Activated T-helper 1 cell treated with anti-CD3 and anti-CD28 coated beads, Interleukin-12 subunit alpha, Interleukin-12 subunit beta, Interleukin-2, Interleukin-4 antibody, amounts not matched to agents 30 ng/mL and 10 ng/mL and 1 ng/mL, durations not matched to agents 14 hours and 24 hours and 36 hours (primary cell): ENCODE measurements around the gene C11orf68. TPM values are rescaled to one million over a fixed set of nuclear protein-coding genes. Genes with fewer than 3 reads are reported as not detected.
"Not testable (repeated sequence)": the region's sequence is repeated elsewhere in the genome, so short reads cannot be mapped to it uniquely, and the experiment has no call there.

Experiments
- DNase-seq: peaks from one replicate; pipeline ENCODE4 v3.0.0; 2021; ENCODE audit warnings: low spot score
- H3K27ac Mint-ChIP-seq: one replicate; pipeline ENCODE4 v1.8.0; 2021; ENCODE audit warnings: mild to moderate bottlenecking, mixed read lengths
- H3K27me3 Mint-ChIP-seq: one replicate; pipeline ENCODE4 v1.8.0; 2022; ENCODE audit warnings: mild to moderate bottlenecking, moderate library complexity, mixed read lengths; ENCODE audit not compliant: insufficient read depth
- H3K36me3 Mint-ChIP-seq: one replicate; pipeline ENCODE4 v1.8.0; 2021; ENCODE audit warnings: low read depth, mixed read lengths
- H3K4me1 Mint-ChIP-seq: one replicate; pipeline ENCODE4 v1.8.0; 2021; ENCODE audit warnings: low read depth, mixed read lengths
- H3K4me3 Mint-ChIP-seq: one replicate; pipeline ENCODE4 v1.8.0; 2021; ENCODE audit warnings: mild to moderate bottlenecking, moderate library complexity, mixed read lengths
- H3K9me3 Mint-ChIP-seq: one replicate; pipeline ENCODE4 v1.8.0; 2021; ENCODE audit warnings: mixed read lengths
- intact Hi-C: fragments of 100-400 bp; cut with micrococcal nuclease; formaldehyde crosslinking; loops from one replicate; pipeline ENCODE4 v1.15.1; 2024
- total RNA-seq: library from RNA; stranded (reverse); gene quantifications from 2 replicates; pipeline ENCODE4 v1.2.3, GENCODE V29; 2022

Gene C11orf68
- total RNA-seq, 1 donor from 2014 or later, result 21.4 TPM

DNA sequence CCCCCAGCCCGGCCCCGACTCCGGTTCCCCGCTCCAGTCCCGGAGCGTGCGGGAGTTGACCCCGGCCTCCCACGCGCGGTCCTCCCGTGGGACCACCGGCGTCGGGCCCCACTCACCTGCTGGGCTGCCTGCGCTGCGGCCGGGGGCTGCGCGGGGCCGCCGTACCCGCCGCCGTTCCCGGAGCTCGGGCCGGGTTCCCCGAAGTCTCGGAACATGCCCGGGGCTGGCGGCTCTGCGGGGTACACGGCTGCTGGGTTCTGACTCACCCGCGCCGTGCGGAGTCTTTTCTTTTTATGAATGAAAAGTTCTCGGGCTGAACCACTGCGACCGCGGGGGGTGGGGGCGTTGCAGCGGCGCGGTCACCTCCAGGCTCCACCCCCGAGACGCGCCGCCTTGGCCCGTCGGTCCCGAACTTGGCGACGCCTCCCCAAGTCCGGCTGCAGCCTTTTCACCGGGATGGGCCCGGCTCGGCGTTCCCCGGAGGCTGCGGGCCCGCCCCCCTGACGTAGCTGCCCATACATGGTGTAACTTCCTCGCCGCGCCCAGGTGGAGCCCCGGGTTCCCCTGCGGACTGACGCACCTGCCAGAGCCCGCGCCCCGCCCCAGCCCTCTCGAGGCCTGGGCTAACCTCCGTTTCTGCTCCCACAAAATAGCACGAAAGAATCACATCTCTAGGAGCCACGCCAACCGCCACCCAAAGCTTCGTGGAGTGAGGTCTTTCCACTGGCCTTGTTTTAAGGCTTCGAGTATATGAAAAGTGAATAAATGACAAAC, 18.6 kb downstream of the C11orf68 start, which contains the start of gene FOSL1:
Gene FOSL1 (minus strand): TSS at position 264 of the 774 bp plus-strand sequence. CDS start 49 bp downstream, at position 215.
- peak within 1 kb of the TSS; percentile 82 for H3K4me3 Mint-ChIP-seq
- H3K4me1 Mint-ChIP-seq, result peaks cover 23% of the 10 kb centered on the region
- H3K27me3 Mint-ChIP-seq, result peaks cover 9% of the 10 kb centered on the region
- no peaks in the 10 kb centered on the region for H3K9me3 Mint-ChIP-seq
- H3K27ac Mint-ChIP-seq, result peak within 1 kb of the TSS; percentile 67
- intact Hi-C loops, result loop anchor here (1.0 to 2.0 kb wide), 6 partner anchors 10 to 102 kb away; partner anchors contain the start of genes BANF1, C11orf68, CCDC85B and CFL1
- peaks cover 17% of the 10 kb centered on the region for H3K36me3 Mint-ChIP-seq
- peak; percentile 89 for DNase-seq

DNA sequence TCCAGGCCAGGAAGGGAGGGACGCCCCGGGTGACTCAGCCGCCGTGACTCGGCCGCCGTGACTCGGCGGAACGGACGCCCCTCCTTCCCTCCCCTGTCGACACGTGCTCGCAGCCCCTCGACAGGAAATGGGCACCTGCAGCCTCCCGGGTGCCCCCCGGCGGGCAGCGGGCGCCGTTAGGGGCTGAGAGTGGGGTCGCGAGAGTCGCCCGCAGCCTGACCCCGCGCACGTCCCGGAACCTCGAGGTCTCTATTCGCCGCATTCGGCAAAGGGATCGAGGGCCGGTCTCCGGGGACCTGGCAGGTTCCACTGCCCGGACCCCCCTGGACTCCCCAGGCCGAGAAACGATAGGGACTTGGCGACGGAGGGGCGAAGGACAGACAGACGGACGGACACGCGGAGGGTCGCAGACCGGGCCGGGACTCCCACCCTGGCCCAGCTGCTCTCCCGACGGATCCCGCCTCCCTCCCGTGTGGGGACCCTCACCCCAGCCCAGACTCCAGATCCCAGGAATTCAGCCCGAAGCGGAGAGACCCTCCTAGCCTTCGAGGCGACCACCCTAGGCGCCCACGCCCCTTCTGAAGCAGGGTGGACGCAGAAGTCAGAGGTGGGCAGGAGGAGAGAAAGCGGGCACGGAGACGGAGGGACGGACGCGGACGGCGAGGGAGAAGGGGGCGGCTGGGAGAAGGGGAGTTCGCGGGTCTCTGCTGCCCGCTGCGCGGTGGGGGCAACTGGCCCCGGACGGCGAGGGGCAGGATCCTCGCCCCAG, 19.3 kb downstream of the C11orf68 start:
- peaks cover 26% of the 10 kb centered on the region for H3K4me1 Mint-ChIP-seq
- H3K36me3 Mint-ChIP-seq, result peaks cover 20% of the 10 kb centered on the region
- peak overlapping the region; percentile 82 for H3K4me3 Mint-ChIP-seq

DNA sequence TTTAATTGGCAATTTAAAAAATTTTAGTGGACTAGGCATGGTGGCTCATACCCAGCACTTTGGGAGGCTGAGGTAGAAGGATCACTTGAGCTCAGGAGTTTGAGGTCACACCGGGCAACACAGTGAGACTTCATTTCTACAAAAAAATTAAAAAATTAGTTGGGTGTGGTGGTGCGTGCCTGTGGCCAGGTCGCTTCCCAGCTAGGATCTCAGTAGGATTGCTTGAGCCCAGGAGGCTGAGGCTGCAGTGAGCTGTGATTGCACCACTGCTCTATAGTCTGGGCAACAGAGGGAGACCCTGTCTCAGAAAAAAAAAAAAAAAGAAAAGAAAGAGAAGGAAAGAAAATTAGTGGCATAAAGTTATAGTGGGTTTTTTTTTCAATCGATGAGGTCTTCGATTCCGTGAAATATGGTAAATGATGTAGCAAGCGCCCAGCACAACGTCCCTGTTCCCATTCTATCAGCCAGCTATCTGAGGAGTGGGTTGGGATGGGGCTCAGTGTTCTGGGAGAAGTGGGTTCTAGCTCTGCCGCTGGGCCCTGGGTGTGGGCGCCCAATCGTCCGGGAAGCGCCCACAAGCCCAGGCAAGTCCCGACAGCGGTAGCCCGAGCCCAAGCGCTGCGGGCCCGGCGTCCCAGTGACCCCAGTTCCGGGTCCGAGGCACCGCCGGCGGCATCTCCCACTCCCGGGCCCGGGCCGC, 20.1 kb downstream of the C11orf68 start:
- Mint-ChIP-seq H3K4me1 (peaks cover 33% of the 10 kb centered on the region), H3K27ac (peak overlapping the region; percentile 82), H3K4me3 (peak overlapping the region; percentile 84), H3K36me3 (peaks cover 23% of the 10 kb centered on the region), H3K9me3 (no peaks in the 10 kb centered on the region), H3K27me3 (peaks cover 4% of the 10 kb centered on the region)
- intact Hi-C loops, result no loop called here
- no peak for DNase-seq

More for the DNA sequence above, 19.3 kb downstream of the C11orf68 start:
- Mint-ChIP-seq H3K27ac (peak overlapping the region; percentile 58), H3K9me3 (no peaks in the 10 kb centered on the region), H3K27me3 (peaks cover 8% of the 10 kb centered on the region)
- intact Hi-C loops, result loop anchor here (1.0 to 2.0 kb wide), 6 partner anchors 9 to 103 kb away; partner anchors contain the start of genes BANF1, C11orf68, CCDC85B and CFL1
- peak; percentile 57 for DNase-seq

DNA sequence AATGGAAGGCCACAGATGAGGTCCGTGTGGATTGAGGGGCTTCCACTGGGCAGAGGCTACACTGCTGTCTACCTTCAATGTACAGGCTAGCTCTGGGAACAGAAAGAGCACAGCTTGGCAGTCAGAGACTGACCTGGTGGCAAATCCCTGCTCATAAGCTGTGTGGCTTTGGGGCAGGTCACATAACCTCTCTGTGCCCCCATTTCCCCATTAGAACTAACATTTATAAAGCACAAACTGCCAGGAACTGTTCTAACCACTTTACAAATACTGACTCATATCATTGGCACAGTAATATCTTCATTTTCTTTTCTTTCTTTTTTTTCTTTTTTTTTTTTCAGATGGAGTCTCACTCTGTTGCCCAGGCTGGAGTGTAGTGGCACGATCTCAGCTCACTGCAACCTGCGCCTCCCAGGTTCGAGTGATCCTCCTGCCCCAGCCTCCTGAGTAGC, 21.8 kb downstream of the C11orf68 start:
- no peaks in the 10 kb centered on the region for H3K9me3 Mint-ChIP-seq
- H3K36me3 Mint-ChIP-seq, result peaks cover 31% of the 10 kb centered on the region
- H3K4me1 Mint-ChIP-seq, result peaks cover 45% of the 10 kb centered on the region
- no peaks in the 10 kb centered on the region for H3K27me3 Mint-ChIP-seq
- DNase-seq, result no peak
- H3K4me3 Mint-ChIP-seq, result peak overlapping the region; percentile 67
- H3K27ac Mint-ChIP-seq, result no peak overlapping the region
- intact Hi-C loops, result no loop called here

DNA sequence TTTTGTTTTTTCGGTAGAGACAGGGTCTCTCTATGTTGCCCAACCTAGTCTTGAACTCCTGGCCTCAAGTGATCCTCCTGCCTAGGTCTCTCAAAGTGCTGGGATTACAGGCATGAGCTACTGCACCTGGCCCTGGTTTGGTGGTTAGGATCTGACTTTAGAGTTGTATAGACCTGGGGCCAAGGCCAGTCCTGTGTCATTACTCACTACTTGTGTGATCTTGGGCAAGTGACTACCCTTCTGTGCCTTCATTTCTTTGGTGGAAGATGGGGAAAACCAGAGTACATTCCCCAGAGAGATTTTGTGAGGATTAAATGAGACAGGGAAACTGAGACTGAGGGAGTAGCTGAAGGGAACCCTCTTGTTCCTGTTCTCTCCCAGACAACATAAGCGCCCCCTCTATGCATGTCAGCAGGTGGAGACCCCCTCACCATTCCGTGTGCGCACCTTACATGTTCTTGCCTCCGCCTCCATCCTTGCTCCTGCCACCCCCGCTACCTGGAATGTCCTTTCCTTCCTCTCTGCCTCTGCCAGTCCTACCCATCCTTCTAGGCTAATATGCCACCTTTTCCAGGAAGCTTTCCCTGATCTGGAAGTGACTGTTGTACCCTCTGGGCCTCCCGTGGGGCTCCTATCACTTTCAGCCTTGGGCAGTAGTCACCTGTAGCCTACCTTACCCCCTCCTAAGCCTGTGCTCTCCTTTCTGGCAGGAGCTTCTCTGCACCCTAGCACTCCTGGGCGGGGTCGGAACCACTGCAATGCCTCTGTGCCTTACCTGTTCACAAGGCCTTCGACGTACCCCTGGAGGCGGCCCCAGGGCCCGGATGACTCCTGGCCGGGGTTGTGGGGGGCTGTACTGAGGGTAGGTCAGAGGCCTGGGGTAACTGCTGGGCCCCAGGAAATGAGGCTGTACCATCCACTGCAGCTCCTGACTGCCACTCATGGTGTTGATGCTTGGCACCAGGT, 22.5 kb downstream of the C11orf68 start:
- peak overlapping the region; percentile 43 for H3K27ac Mint-ChIP-seq
- H3K9me3 Mint-ChIP-seq, result no peaks in the 10 kb centered on the region
- H3K4me1 Mint-ChIP-seq, result peaks cover 44% of the 10 kb centered on the region
- H3K4me3 Mint-ChIP-seq, result no peak overlapping the region
- DNase-seq, result no peak
- no peaks in the 10 kb centered on the region for H3K27me3 Mint-ChIP-seq
- H3K36me3 Mint-ChIP-seq, result peaks cover 34% of the 10 kb centered on the region
- intact Hi-C loops, result no loop called here

DNA sequence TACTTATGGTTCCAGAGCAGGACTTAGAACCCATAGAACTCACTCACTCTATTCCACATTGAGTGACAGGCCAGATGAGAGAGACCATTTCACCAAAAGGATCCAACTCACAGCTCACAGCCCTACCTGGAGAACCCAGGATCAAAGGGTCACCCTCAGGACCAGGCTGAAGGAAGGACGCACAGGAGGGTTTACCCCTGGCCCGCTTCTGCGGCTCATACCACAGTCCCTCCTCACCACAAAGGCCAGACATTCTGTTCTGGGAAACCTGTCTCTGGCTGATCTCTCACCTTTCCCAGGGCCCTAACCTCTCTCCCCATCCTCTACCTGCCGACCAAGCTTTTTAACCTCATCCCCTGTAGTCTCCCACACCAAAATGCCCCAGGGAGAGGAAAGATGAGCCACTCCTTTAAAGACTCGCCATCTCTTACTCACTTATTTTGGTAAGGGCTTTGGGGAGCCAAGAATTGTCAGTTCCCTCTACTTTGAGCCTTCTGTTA, 23.3 kb downstream of the C11orf68 start:
- Mint-ChIP-seq H3K9me3 (no peaks in the 10 kb centered on the region), H3K27ac (peak overlapping the region; percentile 40), H3K4me3 (peak overlapping the region; percentile 71), H3K4me1 (peaks cover 44% of the 10 kb centered on the region), H3K36me3 (peaks cover 34% of the 10 kb centered on the region), H3K27me3 (no peaks in the 10 kb centered on the region)
- intact Hi-C loops, result no loop called here
- no peak for DNase-seq

DNA sequence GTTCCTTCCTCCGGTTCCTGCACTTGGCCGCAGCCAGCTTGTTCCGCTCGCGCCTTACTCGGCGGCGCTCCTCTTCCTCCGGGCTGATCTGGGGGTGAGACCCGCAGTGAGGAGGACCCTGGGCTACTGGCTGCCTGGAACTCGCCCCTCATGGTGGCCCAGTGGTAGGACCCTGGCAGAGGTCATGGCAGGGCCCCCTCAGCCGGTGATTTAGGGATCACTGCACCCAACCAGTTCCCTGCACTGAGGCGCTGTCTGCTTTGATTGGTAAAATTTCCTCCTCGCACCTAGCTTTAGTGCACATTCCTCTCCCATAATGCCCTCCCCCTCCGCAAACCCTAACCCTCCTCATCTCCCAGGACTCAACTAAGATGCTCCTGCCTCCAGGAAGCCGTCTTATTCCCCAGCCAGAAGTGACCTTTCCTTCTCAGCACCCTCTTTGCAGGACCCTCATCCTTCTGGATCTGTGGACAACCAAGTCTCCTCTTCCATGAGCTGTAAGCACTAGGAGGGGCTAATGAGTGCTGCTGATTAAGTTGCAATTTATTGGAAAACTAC, 24.7 kb downstream of the C11orf68 start:
- peak overlapping the region; percentile 84 for H3K27ac Mint-ChIP-seq
- DNase-seq, result no peak
- H3K27me3 Mint-ChIP-seq, result no peaks in the 10 kb centered on the region
- H3K36me3 Mint-ChIP-seq, result peaks cover 34% of the 10 kb centered on the region
- no peaks in the 10 kb centered on the region for H3K9me3 Mint-ChIP-seq
- peak overlapping the region; percentile 85 for H3K4me3 Mint-ChIP-seq
- peaks cover 57% of the 10 kb centered on the region for H3K4me1 Mint-ChIP-seq
- intact Hi-C loops, result loop anchor here (5.0 kb wide), 2 partner anchors 158 to 373 kb away; partner anchors contain the start of genes RAB1B and SF3B2

DNA sequence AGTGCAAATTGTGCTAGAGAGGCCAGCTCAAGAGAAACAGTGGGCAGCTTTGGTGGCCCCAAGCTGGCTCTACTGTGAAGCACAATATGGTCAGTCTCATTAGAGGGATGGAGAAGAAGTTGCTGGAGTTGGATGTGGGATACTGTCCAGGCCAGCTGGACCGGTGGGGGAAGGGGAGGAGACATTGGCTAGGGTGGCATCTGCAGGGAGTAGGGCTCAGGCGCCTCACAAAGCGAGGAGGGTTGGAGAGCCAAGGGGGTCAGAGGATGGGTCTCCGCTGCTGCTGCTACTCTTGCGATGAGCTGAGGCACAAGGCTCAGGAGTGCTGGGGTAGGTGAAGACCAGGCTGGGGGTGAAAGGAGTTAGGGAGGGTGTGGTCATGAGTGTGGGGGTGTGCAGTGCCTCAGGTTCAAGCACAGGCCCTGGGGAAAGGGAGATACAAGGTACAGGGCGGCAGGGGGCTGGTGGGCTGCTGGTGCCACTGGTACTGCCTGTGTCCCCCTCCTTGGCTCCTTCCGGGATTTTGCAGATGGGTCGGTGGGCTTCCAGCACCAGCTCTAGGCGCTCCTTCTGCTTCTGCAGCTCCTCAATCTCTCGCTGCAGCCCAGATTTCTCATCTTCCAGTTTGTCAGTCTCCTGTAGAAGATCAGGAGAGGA, 26.1 kb downstream of the C11orf68 start:
- no peak for DNase-seq
- Mint-ChIP-seq H3K36me3 (peaks cover 36% of the 10 kb centered on the region), H3K9me3 (no peaks in the 10 kb centered on the region), H3K4me3 (peak overlapping the region; percentile 85), H3K27me3 (no peaks in the 10 kb centered on the region), H3K4me1 (peaks cover 63% of the 10 kb centered on the region), H3K27ac (peak overlapping the region; percentile 86)
- intact Hi-C loops, result loop anchor here (5.0 kb wide), 2 partner anchors 160 to 375 kb away; partner anchors contain the start of genes RAB1B and SF3B2

DNA sequence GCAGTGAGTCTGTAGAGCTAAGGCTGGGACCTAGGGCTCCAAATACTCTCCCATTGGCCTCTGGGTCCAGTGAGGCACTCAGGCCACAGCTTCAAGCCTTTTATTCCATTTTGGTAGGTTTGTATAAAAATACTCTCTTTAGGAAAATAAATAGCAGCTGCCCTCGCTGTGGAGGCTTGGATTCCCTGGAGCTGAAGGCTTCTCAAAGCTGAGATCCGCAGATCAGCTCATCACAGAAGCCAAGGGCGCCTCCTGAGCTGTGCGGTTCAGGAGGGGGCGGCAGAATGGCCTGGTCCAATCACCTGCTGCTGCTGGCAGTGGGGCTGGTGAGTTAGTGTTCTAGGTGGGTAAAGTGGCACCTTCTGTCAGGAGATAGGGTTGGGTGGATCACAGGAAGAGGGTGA, 26.7 kb downstream of the C11orf68 start:
- intact Hi-C loops, result loop anchor here (5.0 kb wide), 2 partner anchors 160 to 375 kb away; partner anchors contain the start of genes RAB1B and SF3B2
- not testable (repeated sequence) for H3K9me3 Mint-ChIP-seq, H3K27me3 Mint-ChIP-seq, DNase-seq
- Mint-ChIP-seq H3K36me3 (peaks cover 32% of the 10 kb centered on the region), H3K27ac (peak overlapping the region; percentile 86), H3K4me3 (peak overlapping the region; percentile 85), H3K4me1 (peaks cover 63% of the 10 kb centered on the region)

DNA sequence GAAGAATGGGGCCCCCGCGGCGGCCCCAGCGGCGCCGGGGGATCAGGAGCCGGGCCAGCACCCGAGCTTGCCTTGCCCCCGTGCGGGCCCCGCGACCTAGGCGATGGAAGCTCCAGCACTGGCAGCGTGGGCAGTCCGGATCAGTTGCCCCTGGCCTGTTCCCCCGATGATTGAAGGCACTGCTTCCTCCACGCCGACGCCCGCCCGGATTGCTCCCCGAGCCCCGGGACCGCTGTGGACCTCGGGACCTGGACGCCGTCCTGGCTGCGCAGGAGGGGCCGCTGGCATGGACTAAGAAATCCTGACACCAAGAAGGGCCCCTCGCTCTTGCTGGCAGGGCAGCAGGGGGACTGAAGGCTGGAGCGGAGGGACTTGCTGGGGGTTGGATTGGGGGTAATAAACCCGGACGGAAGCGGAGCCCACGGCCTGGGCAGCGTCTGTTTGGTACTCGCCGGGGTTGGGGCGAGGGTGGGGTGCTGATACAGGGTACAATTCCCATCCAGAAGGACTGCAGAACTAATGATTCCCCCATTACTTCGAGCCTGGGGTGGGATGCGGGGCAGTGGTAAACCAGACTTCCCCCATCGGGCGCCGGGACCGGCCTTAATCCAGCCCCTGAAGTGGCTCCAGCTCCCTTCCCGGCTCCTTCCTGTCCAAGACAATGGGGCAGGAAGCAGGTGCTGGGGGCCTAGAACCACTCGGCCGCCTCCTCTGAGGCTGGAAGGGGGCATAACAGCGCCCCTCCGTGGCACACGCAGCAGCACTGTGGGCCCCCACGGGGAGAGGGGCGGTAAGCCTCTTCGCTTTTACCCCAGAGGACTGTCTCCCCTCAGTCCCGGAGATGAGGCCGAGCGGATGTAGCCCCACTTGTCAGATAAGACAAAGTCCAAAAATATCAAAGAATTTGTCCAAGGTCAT, 27.4 kb downstream of the C11orf68 start:
- H3K4me3 Mint-ChIP-seq, result peak overlapping the region; percentile 85
- peak overlapping the region; percentile 86 for H3K27ac Mint-ChIP-seq
- no peak for DNase-seq
- peaks cover 33% of the 10 kb centered on the region for H3K36me3 Mint-ChIP-seq
- H3K4me1 Mint-ChIP-seq, result peaks cover 63% of the 10 kb centered on the region
- intact Hi-C loops, result loop anchor here (5.0 kb wide), 2 partner anchors 161 to 376 kb away; partner anchors contain the start of genes RAB1B and SF3B2
- H3K27me3 Mint-ChIP-seq, result no peaks in the 10 kb centered on the region
- H3K9me3 Mint-ChIP-seq, result no peaks in the 10 kb centered on the region
